Measurements from ENCODE around the gene GRK3.

Gene GRK3

DNA sequence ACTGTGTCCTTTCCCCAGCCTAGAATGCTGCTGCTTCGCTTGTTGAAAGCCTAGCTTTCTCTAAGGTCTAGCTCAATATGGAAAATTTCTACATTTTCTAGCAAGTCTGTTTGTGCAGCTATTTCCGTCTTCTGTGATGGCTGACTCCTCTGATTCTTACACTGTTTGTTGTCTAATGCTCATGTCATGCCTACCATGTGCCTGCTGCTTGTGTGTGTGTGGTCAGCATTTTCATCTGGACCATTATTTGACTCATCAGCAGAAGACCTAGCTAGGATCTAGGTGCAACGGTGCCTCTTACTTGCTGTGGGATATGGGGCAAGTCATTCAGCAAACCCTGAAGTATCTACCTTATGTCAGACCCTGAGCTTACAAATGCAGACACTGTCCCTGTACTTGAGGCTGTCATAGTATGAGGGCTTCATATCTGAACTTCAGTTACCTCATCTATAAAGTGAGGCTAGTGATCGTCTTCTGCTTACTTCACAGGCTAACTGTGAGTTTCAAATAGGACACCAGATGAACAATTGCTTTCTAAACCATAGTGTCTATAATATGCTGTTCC is 91.0 kb downstream of the GRK3 start:
- peak; percentile 4 for FAIRE-seq
- DNase-seq (ENCODE audit: insufficient read length, low spot score), result no peak

DNA sequence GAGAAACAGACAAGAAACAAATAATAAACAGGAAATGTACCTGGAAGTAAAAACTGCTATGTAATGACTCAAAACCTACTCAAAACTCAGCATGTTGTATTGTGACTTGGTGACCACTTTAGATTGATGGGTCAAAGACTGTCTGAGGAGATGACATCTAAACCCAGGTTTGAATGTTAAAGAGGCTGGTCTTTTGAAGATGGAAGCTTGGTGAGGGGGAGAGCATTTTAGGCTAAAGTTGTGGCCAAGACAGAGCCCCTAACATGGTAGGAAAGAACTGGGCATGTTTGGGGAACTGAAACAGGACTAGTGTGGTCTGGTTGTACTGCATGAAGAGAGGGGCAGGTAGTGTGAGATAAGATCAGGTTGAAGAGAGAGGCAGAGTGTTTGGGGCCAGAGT is 92.2 kb downstream of the GRK3 start:
- DNase-seq (ENCODE audit: insufficient read length, low spot score) (peak; percentile 14), FAIRE-seq (peak; percentile 98)

DNA sequence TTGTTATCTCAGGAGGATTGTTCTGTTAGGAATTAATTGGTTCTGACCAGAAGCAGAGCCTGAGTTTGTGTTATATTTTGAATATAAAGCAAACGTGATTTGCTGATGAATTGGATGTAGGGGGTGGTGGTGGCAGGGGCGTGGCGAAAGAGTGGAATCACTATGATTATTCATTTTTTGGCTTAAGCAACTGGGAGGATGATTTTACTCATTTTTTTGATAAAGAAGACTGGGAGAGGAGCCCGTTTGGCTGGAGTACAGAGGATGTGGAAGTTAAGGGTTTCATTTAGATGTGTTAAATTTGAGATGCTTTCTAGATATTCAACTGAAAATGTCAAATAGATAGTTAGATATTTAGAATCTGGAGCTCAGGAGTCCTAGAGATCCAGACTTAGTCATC is 94.2 kb downstream of the GRK3 start:
- DNase-seq (ENCODE audit: insufficient read length, low spot score) (no peak), FAIRE-seq (no peak)

DNA sequence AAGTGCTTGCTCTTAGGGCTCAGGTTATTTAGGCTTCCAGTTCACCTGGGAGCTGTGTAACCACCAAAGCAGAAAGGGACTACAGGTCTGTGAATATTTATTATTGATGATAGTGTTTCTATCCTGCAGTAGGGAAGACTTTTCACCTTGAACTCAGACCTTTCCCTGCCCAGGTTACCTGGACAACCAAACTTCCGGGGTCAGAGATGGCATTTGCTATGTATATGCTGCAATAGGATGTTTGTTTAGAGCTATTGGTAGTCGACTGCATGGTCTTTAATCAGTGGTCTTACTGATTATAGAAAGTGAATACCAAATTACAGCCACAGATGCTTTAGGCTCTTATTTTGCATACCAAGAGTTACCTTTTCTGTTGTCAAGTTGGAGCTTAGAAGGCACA is 94.9 kb downstream of the GRK3 start:
- DNase-seq (ENCODE audit: insufficient read length, low spot score) (no peak), FAIRE-seq (no peak)

DNA sequence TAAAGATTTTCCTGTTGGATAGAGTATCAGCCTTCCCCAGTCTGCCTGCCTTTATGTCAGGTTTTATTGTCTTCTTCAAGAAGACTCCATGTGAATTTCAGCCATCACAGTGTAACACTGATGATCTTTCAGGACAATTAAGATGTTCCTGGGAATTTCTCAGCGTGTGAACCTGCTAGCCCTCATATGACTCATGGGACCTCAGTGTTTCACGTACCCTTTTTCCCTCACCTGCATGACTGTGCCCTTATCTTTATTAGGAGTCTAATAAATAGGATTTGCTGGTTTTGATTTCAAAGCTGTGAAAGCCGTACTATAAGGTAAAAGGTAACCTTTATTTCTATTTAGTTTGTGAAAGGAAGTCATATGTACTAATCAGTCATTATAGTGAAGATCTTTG is 95.9 kb downstream of the GRK3 start:
- FAIRE-seq, result no peak
- no peak for DNase-seq (ENCODE audit: insufficient read length, low spot score)

DNA sequence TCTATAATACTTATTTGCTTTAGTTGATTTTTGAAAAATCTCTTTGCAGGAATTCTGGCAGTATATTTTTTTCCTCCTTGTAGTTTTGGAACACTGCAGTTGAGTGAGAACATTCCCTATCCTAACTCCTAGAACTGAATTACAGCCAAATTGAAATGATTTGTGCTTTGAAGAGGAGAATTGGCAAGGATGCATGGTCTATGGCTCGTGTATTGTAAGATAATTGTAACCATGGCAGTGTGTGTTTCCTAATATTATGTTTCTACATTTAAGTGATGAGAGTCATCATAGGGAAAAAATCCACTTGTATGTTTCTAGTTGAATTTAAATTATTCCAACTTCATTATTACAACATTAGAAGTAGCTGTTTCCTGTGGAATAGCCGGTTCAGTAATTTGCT is 96.6 kb downstream of the GRK3 start:
- no peak for FAIRE-seq
- no peak for DNase-seq (ENCODE audit: insufficient read length, low spot score)

DNA sequence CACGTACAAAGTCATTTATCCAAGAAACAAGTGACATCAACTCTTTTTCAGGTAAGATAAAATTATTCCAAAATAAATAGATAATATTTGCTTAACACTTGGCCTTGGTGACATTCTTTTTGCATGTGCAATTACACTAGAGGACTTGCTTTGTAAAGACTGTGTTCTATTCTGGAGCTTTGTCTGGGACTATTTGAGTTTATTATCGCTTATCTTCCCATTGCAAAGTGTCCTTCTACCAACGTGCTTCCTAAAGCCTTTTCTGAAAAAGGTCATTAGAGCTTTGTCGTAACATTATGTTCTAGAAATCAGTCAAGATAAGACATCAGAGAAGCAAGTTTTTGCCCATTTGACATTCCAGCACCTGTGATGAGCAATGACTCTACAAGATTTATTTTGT is 99.2 kb downstream of the GRK3 start:
- no peak for DNase-seq (ENCODE audit: insufficient read length, low spot score)

DNA sequence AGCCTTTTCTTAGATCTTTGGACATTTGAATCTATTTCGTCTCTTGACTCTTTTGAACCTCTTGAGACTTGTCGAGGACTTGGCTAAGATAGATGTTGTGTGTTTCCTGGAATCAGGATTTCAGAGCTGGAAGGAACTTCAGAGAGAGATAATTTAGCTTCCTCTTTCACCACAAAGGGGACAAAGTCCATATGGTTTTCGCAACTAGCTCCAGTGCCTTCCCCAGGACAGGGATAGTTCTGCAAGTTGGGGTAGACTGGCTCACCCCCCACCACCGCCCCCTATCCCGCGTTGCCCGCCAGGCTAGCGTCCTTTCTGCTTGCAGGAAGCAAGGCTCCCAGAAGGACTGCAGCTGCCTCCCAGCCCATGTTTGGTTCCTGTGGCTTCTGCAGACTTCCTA is 101.8 kb downstream of the GRK3 start:
- FAIRE-seq (peak; percentile 54), DNase-seq (ENCODE audit: insufficient read length, low spot score) (no peak)

More for the DNA sequence above, 99.2 kb downstream of the GRK3 start:
- no peak for FAIRE-seq

DNA sequence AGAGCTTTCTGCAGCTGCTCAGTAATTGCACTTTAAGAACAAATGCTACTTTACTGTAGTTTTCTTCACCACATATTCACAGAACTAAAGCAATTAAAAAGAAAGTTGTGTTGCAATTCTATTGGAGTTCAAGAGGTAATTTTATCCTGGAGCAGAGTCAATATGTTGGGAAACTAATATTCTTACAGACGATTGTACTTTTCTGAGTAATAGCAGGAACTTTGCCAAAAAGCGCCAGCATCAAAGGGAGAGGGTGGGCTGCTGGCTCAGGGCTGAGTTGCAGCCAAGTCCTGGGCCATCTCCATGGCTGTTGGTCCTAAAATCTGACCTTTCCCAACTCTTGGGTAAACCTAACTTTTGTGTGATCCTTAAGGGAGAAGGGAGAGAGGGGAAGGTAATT is 104.0 kb downstream of the GRK3 start:
- FAIRE-seq, result no peak
- no peak for DNase-seq (ENCODE audit: insufficient read length, low spot score)

DNA sequence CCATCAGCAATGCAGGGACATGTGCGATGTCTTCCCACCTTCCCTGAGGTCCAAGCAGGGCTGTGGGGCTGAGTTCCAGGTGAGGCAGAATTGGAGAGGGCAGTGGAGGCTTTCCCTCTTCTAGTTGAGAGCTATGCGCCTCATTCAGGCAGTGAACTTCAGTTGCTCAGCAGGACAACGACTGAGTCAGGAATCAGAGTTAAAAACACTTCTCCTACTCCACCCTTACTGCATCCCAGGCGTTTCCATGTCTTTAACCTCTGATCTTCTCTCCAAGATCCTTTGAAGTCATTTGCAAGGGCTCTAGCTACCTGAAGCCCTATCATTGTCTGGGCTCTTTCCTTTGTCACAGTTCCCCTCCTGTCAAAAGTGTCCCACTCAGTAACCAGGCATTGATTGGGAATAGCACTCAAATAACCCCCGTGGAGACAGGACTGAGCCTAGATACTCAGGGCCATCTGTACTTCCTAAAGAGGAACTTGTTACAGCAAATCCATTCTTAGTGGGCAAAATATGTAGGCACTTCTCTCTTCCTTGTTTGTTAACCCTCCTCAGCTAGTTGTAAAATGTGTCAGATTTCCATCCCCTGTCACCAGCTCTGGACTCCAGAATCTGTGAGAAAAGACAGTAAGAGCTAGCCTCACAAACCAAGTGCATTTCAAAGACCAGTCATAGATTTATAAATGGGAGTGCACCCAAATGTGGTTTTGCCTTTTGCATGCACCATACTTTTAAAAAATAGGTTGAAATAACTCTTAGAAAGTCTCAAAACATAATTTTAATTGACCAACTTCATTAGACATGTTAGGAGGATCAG is 105.0 kb downstream of the GRK3 start:
- DNase-seq (ENCODE audit: insufficient read length, low spot score), result no peak
- no peak for FAIRE-seq

DNA sequence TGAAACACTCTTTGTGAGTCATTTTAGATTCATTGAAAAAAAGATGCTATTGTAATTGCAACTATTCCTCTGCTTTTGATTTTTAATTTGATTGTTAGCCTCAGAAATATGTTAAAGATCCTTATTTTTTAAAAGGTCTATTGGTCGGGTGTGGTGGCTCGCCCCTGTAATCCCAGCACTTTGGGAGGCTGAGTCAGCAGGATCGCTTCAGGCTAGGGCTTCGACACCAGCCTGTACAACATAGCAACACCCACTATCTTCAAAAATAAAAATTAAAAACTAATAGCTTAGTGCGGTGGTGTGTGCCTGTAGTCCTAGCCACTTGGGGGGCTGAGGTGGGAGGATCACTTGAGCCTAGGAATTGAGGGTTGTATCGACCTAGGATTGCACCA is 105.6 kb downstream of the GRK3 start:
- DNase-seq (ENCODE audit: insufficient read length, low spot score), result no peak

DNA sequence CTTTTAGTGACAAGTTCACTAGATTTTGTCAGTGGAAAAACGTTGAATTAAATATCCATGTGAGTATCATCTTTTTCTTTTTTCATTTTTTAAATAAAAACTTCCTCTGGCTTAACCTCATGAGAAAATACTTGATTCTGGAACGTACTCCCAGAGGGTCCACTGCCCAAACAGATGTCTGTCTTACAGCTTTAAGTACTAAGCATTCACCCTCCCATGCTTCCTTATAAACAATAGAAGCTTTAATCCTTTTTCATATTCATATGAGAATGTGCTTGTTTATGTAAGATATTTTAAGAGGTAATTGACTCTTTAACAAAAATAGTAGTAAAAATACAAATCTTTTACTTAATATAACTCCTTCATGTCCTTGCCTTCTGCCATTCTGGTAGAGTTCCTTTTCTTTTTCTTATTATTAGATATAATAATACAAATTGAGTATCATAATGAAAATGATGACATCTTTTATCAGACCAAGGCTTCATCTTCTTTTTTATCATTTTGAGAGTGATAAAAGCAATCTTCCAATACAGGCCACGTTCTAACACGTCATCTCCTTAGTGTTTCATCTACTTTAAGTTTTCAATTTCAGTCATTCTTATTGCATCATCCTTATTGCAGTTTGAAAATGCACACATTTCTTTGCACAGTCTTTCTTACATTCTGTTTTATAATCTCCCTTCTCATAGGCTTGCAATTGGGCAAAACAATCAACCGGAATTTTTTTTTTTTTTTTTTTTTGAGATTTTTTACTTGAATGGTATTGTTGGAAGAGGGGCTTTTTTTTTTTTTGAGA is 108.0 kb downstream of the GRK3 start:
- FAIRE-seq, result no peak

More for the DNA sequence above, 105.6 kb downstream of the GRK3 start:
- FAIRE-seq, result no peak

DNA sequence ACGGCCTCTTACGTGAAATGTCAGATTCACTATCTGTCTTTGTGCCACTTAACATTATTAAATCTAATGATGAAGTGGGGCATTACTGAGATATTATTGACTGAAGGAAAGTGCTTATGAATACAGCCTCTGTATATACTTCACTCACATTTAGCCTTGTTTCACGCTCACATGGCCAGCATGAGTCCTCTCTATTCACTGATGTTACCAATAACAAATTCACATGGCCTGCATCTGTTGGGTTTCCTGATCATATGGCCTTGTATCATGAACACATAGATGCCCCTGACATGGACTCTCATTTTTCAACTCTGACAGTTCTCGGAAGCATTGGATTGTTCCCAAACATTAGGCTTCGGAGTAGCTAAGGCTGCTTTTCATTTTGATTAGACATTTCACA is 109.2 kb downstream of the GRK3 start:
- DNase-seq (ENCODE audit: insufficient read length, low spot score) (no peak), FAIRE-seq (no peak)

More for the DNA sequence above, 108.0 kb downstream of the GRK3 start:
- DNase-seq (ENCODE audit: insufficient read length, low spot score), result no peak

DNA sequence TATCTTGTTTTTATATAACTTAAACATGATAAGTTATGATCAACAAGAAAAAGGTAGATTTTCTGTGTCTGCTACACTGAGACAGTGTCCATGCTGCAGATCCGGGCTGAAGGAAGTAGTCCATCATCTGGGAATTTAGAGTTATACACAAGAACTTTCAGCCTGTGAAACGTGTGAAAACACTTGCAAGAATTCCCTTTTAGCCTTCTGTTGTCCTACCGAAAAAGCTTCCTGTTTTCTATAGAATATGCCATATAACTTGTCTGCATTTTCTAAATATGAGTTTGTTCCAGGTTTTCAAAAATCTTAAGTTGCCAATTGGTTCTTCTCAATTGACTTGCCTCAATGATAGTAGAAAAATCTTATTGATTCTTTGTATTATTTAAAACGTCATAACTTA is 113.2 kb downstream of the GRK3 start:
- no peak for DNase-seq (ENCODE audit: insufficient read length, low spot score)
- no peak for FAIRE-seq

DNA sequence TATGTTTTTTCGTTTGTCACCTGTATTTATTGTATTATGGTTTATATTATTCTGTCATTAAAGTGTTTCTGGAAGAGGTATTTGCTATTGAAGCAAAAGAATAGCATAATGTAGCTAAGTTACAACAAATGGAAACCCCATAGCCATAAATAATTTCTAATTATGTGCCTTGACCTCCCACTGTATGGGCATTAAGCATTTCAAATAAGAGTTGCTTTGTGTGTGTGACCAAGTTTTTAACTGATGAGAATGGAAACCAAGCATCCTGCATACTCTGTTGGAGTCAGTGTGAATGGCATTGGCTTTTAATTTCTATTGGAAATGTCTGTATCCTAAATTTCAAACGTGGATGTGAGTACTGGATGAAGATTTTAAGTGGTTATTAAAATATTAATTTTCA is 115.6 kb downstream of the GRK3 start:
- DNase-seq (ENCODE audit: insufficient read length, low spot score), result no peak
- FAIRE-seq, result no peak

DNA sequence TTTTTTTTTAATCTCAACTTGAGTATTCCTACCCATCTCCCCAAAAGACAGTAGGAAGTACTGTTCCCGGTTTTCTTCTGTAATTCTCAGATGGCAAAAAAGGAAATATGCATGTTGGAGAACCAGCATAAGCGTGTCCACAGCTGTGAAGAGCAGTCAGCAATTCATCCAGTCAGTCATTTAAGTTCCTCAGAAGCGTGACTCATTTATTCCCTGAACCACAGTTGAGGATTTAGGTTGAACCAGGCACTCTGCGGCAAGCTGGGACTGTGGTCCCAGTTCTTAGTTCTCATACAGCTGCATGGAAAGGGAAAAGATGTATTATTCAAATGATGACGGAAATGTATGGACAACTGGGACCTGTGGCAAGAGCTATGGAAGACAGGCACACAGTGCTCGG is 116.5 kb downstream of the GRK3 start:
- DNase-seq (ENCODE audit: insufficient read length, low spot score) (no peak), FAIRE-seq (no peak)

DNA sequence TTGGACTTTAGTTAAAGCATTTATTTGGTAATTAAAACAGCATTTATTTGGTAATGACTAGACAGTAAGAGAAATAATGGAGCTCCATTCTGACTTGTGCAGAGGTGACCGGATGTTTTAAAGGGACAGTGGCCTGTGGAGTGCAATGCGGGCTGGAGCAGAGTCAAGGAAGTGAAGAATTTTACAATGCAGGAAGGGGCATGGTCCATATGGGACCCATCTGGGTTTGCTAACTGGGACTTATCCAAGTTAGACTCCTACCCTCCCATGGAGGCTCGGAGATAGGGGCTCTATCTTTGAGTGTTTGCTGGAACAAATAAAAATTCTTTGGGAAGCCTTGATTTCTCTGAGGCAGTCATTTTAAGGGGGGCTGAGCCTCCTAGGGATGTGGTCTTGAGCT is 117.6 kb downstream of the GRK3 start:
- FAIRE-seq, result no peak
- no peak for DNase-seq (ENCODE audit: insufficient read length, low spot score)

DNA sequence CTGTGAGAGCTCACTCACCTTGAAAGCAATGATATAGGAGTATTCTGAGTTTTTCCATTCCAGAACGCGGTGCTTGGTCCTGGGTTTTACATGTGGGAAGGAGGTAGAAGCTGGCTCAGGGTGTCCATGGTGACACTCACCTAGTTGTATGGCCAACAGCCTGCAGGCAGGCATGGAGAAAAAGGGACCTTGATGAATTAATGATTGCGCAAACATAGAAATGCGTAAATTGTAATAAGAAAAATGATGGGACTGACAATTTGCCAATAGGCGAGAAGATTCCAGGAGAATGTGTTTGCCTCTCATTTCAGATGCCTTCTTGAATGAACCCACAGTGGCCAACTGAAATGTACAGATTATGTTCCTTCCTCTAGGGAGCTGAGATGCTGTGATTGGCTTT is 124.2 kb downstream of the GRK3 start:
- no peak for FAIRE-seq
- DNase-seq (ENCODE audit: insufficient read length, low spot score), result no peak

DNA sequence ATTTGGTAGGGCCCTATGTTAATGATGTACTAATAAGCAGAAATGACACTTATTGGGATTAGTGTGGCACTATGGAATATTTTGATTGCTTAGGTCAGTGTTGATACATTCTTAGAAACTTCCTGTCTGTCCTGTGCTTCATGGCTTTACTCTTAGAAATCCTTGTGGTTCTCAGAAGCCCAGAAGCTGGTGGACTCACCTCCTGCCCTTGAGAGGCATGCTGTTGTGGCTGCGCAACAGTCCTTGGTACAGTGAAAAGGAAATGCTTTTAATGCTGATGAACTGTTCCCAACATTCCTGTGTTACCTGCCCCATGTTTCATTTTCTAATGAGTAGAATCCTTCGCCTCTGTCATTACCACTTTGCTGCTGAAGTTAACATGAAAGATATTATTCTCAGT is 125.2 kb downstream of the GRK3 start:
- no peak for DNase-seq (ENCODE audit: insufficient read length, low spot score)
- no peak for FAIRE-seq

DNA sequence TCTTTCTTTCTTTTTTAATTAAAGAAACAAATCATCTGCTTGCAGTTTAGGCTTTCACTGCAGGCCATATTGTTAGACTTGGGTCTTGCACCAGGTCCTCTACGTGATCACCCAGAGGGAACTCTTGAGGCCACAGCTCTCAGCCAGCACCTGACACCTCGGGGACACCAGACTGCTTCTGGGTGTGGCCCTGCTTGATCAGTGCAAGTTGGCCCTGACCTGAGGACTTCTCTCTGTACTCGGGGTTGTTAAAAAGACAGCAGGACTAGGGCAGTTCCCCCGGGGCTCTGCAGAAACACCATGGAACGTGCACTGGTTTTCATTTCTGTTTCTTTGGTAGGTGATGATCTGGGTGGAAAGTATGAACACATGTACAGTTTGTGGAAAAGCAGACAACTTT is 126.3 kb downstream of the GRK3 start:
- DNase-seq (ENCODE audit: insufficient read length, low spot score) (no peak), FAIRE-seq (peak; percentile 44)

DNA sequence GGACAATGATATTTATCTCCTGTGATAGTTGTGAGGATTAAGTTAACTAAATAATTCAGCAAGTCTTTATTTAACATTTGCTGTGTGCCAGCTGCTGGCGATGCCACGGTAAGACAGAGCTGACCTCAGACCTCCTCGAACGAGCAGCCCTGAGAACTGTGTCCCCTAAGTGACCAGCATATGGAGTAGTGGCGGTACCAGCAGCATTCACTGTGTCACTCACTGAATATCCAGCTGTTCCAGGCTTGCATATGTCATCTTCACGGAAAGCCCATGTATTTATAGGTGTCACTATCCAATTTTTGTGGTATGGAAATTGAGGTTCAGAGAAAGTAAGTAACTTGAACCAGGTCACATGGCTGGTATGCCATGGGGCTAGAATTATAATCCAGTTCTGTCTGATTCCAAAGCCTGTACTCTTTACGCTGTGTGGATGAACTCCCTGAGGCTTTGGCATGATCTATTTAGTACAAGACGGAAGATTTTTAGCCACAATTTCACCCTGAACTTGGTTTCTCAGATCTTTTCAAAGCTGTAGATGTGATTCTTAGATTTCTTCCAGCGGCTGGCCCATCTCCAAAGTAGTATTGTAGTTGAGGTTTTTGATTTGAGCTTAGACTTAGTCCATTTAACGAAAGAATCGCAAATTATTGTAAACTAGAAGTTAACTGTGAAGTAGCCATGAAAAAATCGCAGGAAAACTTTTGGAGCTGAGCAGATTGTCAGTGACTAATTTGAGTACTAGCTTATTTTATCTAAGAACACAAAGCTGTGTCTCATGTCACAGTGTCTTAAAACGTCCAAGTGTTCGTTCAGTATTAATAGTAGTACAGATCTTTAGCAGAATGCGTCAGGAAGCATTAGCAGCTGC is 128.2 kb downstream of the GRK3 start:
- DNase-seq (ENCODE audit: insufficient read length, low spot score) (no peak), FAIRE-seq (no peak)

All from GM19239 (cell line).